GM12874 (cell line): ENCODE measurements around the gene C3orf62.

ENCODE experiments used
- TF ChIP-seq, protein P1 (sequence below): IDR thresholded peaks from 2 replicates; pipeline ENCODE4 v1.5.1; 2011; ENCODE audit warnings: low read depth, mild to moderate bottlenecking, control low read depth, low read length, moderate library complexity; ENCODE audit not compliant: insufficient read depth

Gene C3orf62

DNA sequence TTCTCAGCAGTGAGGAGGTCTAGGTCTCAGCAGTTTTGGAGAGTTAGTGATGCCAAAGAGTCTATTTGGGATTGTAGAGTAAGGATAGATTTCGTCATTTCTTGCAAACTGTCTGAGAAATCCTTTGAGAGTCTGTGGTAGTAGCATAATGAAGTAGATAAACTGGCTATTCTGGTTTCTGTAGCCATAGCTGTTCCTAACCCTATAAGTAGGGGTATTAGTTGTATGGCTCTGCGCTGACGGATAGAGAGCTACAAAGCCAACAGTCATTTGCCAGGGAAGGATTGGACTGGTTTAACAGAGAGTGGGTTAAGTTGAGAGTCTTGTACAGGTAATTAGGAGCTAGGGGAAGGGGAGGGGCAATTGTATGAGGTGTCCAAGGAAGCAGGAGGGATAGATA is 55.0 kb downstream of the C3orf62 start:
- TF ChIP-seq, protein P1, sequence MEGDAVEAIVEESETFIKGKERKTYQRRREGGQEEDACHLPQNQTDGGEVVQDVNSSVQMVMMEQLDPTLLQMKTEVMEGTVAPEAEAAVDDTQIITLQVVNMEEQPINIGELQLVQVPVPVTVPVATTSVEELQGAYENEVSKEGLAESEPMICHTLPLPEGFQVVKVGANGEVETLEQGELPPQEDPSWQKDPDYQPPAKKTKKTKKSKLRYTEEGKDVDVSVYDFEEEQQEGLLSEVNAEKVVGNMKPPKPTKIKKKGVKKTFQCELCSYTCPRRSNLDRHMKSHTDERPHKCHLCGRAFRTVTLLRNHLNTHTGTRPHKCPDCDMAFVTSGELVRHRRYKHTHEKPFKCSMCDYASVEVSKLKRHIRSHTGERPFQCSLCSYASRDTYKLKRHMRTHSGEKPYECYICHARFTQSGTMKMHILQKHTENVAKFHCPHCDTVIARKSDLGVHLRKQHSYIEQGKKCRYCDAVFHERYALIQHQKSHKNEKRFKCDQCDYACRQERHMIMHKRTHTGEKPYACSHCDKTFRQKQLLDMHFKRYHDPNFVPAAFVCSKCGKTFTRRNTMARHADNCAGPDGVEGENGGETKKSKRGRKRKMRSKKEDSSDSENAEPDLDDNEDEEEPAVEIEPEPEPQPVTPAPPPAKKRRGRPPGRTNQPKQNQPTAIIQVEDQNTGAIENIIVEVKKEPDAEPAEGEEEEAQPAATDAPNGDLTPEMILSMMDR, result no peak

DNA sequence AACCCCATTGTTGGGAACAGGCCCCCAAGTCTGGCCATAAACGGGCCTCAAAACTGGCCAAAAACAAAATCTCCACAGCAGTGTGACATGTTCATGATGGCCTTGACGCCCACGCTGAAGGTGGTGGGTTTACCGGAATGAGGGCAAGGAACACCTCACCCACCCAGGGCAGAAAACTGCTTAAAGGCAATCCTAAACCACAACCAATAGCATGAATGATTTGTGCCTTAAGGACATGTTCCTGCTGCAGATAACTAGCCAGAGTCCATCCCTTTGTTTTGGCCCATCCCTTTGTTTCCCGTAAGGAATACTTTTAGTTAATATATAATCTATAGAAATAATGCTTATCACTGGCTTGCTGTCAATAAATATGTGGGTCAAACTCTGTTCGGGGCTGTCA is 57.9 kb downstream of the C3orf62 start:
- TF ChIP-seq, protein P1, result no peak
